H1 (cell line): ENCODE results near the gene RIMKLA. TPM values are rescaled to one million over a fixed set of nuclear protein-coding genes. Genes with fewer than 3 reads are reported as not detected.

Source experiments
- CHD2 ChIP-seq: IDR thresholded peaks from 2 replicates; pipeline ENCODE4 v1.6.1; 2012; ENCODE audit warnings: low read length, improper control_type of control experiment
- SIN3A ChIP-seq, 2 experiments: IDR thresholded peaks in 1 of 2; conservative IDR thresholded peaks in 1 of 2; 2 replicates each; pipeline ENCODE4 v1.6.1; 2011 to 2012; ENCODE audit warnings: low read length in 2 of 2, improper control_type of control experiment in 1 of 2, low read depth in 1 of 2, mild to moderate bottlenecking in 1 of 2
- polyA plus RNA-seq, 7 experiments: library from polyadenylated mRNA; depleted of rRNA in 3 of 7; stranded (reverse) in 5 of 7; unstranded in 2 of 7; fragments of >200 nt in 5 of 7; fragments of 200-250 nt in 2 of 7; gene quantifications; 1 replicate in 5 of 7; 2 replicates in 1 of 7; 4 replicates in 1 of 7; pipeline versions ENCODE4 v1.2.1 to v1.2.3, GENCODE V29; 2011 to 2013; ENCODE audit warnings: missing spikeins in 2 of 7, mixed read lengths in 2 of 7
- total RNA-seq: library from RNA; stranded (reverse); fragmentation: NEBNext Ultra II Directional; extraction: Animal tissue kit (Norgen Biotek cat#: 25700); gene quantifications from 2 replicates; pipeline ENCODE4 v1.2.1, GENCODE V29; 2021

Gene RIMKLA
- total and polyA plus RNA-seq, 2 of the 8 experiments (the other 6 are each of a cell fraction or from before 2014, with no cell fraction given): 3.2 to 5.8 TPM

- TF ChIP-seq SIN3A (conservative IDR thresholded peaks at IDR 0.05 in 1 of 2, IDR thresholded peaks at IDR 0.05 in 1 of 2; ENCODE audit: low read depth in 1 of 2, low read length in 2 of 2) (no peak), CHD2 (no peak)
Measured at GRCh38 chr1:42364542-42364941, 16.1 kb upstream of the RIMKLA start (continued).
